Measurements from ENCODE around the gene UXT. TPM values are rescaled to one million over a fixed set of nuclear protein-coding genes. Genes with fewer than 3 reads are reported as not detected.

The UXT gene
- total and polyA plus RNA-seq, 9 of the 15 experiments (the other 6 are each of a cell fraction or from before 2014, with no cell fraction given) = 141 to 300 (median 204) TPM

DNA sequence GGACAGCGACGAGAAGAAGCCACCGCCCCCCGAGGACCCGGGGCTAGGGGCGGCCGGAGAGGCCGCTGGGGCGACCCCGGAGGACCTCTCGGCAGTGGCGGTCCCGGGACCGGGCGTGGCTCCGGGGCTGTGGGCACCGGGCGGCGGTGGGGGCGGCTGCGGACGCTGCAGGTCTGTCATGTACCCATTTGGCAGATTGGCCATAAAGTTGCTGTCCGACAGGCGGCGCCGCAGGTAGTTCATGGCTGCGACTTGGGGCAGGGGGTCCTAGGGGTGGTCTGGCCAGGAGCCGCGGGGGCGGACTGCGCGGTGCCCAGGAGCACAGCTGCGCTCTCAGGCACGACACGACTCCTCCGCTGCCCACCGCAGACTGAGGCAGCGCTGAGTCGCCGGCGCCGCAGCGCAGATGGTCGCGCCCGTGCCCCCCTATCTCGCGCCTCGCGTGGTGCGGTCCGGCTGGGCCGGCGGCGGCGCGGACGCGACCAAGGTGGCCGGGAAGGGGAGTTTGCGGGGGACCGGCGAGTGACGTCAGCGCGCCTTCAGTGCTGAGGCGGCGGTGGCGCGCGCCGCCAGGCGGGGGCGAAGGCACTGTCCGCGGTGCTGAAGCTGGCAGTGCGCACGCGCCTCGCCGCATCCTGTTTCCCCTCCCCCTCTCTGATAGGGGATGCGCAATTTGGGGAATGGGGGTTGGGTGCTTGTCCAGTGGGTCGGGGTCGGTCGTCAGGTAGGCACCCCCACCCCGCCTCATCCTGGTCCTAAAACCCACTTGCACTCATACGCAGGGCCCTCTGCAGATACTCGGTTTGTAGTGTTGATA is 39.3 kb downstream of the UXT start, which contains the start of gene SYN1 (continued):
- no peak for TF ChIP-seq E4F1 (CRISPR knock-in tag; IDR thresholded peaks at IDR 0.05; ENCODE audit: borderline replicate concordance)
- no peak for TF ChIP-seq ZNF512 (tag; IDR thresholded peaks at IDR 0.05)
- TF ChIP-seq ZKSCAN8 (CRISPR knock-in tag; IDR thresholded peaks at IDR 0.05) = peak; percentile 72; the same call in 1 of the 2 replicates
- TF ChIP-seq BACH1 (tag; IDR thresholded peaks at IDR 0.05) = no peak
- TF ChIP-seq ZNF592 (IDR thresholded peaks at IDR 0.05) = no peak
- TF ChIP-seq NFE2 (IDR thresholded peaks at IDR 0.05; ENCODE audit: low read depth) = peak; percentile 23; the same call in 1 of the 2 replicates
- no peak for TF ChIP-seq RBM15 (IDR thresholded peaks at IDR 0.05; ENCODE audit: insufficient read depth, low read length)
- peak; percentile 39 for TF ChIP-seq MEIS2 (IDR thresholded peaks at IDR 0.05; ENCODE audit: partially characterized antibody)
- TF ChIP-seq SP2 (IDR thresholded peaks at IDR 0.05; ENCODE audit: extremely low read depth, low read depth, low read length, poor library complexity, severe bottlenecking) = no peak
- peak; percentile 75 for TF ChIP-seq MAX (CRISPR knock-in tag; IDR thresholded peaks at IDR 0.05)
- TF ChIP-seq HNRNPK (IDR thresholded peaks at IDR 0.05; ENCODE audit: low read depth, low read length, poor library complexity, severe bottlenecking) = no peak
- TF ChIP-seq NR2F6 (CRISPR knock-in tag; IDR thresholded peaks at IDR 0.05) = no peak
- peak; percentile 14; the same call in 1 of the 2 replicates for TF ChIP-seq TCF3 (CRISPR knock-in tag; IDR thresholded peaks at IDR 0.05)
- TF ChIP-seq FUS (optimal IDR thresholded peaks at IDR 0.05; ENCODE audit: low read depth, low read length) = peak; percentile 44
- no peak for TF ChIP-seq NFRKB (IDR thresholded peaks at IDR 0.05; ENCODE audit: low read depth)
